ENCODE results near the gene TM7SF3.
"Not testable (repeated sequence)": the region's sequence is repeated elsewhere in the genome, so short reads cannot be mapped to it uniquely, and the experiment has no call there.

Gene TM7SF3

DNA sequence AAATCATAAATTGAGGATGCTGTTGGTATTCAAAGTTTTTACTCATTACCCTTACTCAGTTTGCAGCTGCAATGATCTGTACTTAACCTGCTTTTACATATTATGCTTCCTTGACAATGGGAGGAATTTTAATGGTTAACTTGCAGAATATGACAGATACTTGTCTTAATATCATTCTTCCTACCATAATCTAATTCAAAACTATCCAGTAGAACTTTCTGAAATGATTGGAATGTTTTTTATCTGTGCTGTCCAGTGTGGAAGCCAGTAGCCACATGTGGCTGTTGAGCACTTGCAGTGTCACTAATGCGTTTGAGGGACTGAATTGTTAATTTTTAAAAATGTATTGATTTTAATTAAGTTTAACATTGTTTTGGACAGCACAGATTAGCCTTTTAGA lies 52.4 kb downstream of the TM7SF3 start:
- no peaks in the 10 kb centered on the region for H3K27me3 ChIP-seq
- no peak overlapping the region for H3K27ac ChIP-seq
- H3K4me1 ChIP-seq: no peaks in the 10 kb centered on the region
- no peaks in the 10 kb centered on the region for H3K9me3 ChIP-seq
- no peak overlapping the region for H3K4me3 ChIP-seq
- TF ChIP-seq, protein P1, sequence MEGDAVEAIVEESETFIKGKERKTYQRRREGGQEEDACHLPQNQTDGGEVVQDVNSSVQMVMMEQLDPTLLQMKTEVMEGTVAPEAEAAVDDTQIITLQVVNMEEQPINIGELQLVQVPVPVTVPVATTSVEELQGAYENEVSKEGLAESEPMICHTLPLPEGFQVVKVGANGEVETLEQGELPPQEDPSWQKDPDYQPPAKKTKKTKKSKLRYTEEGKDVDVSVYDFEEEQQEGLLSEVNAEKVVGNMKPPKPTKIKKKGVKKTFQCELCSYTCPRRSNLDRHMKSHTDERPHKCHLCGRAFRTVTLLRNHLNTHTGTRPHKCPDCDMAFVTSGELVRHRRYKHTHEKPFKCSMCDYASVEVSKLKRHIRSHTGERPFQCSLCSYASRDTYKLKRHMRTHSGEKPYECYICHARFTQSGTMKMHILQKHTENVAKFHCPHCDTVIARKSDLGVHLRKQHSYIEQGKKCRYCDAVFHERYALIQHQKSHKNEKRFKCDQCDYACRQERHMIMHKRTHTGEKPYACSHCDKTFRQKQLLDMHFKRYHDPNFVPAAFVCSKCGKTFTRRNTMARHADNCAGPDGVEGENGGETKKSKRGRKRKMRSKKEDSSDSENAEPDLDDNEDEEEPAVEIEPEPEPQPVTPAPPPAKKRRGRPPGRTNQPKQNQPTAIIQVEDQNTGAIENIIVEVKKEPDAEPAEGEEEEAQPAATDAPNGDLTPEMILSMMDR (IDR thresholded peaks at IDR 0.05): no peak
- no peak for DNase-seq
- peaks cover 26 to 61% (median 37%) of the 10 kb centered on the region in 3 donors for H3K36me3 ChIP-seq
- intact Hi-C loops (cut with DNase I; ENCODE audit: low total_unique reads): no loop called here

DNA sequence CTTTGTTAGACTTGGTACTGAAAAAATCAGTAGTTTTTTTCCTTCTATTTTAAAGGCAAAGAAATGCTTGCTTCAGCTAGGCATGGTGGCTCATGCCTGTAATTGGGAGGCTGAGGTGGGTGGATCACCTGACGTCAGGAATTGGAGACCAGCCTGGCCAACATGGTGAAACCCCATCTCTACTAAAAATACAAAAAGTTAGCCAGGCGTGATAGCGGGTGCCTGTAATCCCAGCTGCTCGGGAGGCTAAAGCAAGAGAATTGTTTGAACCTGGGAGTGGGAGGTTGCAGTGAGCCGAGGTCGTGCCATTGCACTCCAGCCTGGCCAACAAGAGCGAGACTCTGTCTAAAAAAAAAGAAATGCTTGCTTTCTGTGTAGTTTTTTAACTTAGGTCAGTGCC lies 52.8 kb downstream of the TM7SF3 start:
- peaks cover 27 to 63% (median 39%) of the 10 kb centered on the region in 3 donors for H3K36me3 ChIP-seq
- H3K9me3 ChIP-seq; intact Hi-C loops (cut with DNase I; ENCODE audit: low total_unique reads); DNase-seq; H3K27me3 ChIP-seq; H3K4me1 ChIP-seq; H3K27ac ChIP-seq; H3K4me3 ChIP-seq: not testable (repeated sequence)

DNA sequence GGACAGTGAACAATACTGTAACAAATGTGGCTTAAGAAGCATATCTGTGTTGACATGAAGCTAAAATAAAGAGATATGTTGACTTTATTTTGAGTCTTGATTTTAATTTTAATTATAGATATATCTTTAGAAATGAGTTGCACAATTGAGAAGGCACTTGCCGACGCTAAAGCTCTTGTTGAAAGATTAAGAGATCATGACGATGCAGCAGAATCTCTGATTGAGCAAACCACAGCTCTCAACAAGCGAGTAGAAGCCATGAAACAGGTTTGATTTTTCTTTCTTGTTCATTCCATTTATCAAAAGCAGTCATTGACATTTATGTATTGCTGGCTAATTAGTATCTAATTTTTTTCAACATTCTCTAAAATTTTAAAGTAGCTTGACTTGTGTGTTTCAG lies 60.2 kb downstream of the TM7SF3 start:
- TF ChIP-seq, protein P1 (IDR thresholded peaks at IDR 0.05): no peak

DNA sequence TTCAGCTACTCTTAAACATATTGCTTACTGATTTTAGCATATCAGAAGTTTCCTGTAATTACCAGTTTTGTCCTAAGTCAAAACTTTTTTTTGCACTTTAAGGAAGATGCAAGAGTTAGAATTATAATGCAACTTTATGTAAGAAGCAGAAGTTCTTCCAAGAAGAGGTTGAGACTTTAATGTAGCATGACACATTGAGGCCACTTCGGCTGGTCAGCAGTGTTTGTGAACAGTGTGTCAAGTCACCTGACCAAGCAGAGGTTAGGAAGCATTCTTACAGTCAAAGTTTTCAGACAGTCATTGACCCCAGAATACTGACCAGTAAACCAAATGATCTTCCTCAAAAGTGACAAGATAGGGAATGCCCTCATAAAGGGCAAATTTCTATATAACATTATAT lies 60.7 kb downstream of the TM7SF3 start:
- H3K27me3 ChIP-seq: no peaks in the 10 kb centered on the region
- TF ChIP-seq, protein P1 (IDR thresholded peaks at IDR 0.05): no peak
- DNase-seq: peak in 1 of 2 donors; percentile 38
- intact Hi-C loops (cut with DNase I; ENCODE audit: low total_unique reads): no loop called here
- H3K9me3 ChIP-seq: peaks cover 0 to 8% (median 0%) of the 10 kb centered on the region in 3 donors
- peaks cover 19 to 33% (median 31%) of the 10 kb centered on the region in 3 donors for H3K36me3 ChIP-seq
- peaks cover 0 to 16% (median 4%) of the 10 kb centered on the region in 4 donors for H3K4me1 ChIP-seq
- H3K4me3 ChIP-seq: no peak overlapping the region
- H3K27ac ChIP-seq: no peak overlapping the region

More for the DNA sequence above, 60.2 kb downstream of the TM7SF3 start:
- peaks cover 0 to 2% (median 0%) of the 10 kb centered on the region in 3 donors for H3K9me3 ChIP-seq
- H3K4me1 ChIP-seq: peaks cover 0 to 16% (median 4%) of the 10 kb centered on the region in 4 donors
- no peak overlapping the region for H3K4me3 ChIP-seq
- no peak for DNase-seq
- H3K27me3 ChIP-seq: no peaks in the 10 kb centered on the region
- peaks cover 19 to 31% (median 30%) of the 10 kb centered on the region in 3 donors for H3K36me3 ChIP-seq
- H3K27ac ChIP-seq: no peak overlapping the region
- intact Hi-C loops (cut with DNase I; ENCODE audit: low total_unique reads): no loop called here

DNA sequence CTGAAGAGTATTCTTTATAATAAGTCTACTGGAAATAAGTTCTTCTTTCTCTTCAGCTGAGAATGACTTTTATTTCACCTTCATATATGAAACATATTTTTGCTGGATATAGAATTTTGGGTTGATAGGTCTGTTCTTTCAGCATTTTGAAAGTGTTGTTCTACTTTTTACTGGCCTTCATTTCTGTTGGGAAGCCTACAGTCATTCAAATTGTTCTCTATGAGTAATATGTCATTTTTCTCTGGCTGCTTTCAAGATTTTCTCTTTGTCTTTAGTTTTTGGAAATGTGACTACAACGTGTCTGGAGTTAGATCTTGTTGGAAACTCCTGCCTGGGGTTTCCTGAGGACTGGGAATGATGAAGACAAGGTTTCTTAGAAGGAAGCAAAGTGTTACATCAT lies 65.9 kb downstream of the TM7SF3 start:
- TF ChIP-seq, protein P1 (IDR thresholded peaks at IDR 0.05): no peak
- Histone ChIP-seq H3K9me3 (peaks cover 0 to 11% (median 0%) of the 10 kb centered on the region in 3 donors), H3K4me3 (no peak overlapping the region), H3K4me1 (peaks cover 0 to 17% (median 4%) of the 10 kb centered on the region in 4 donors), H3K27ac (no peak overlapping the region), H3K27me3 (no peaks in the 10 kb centered on the region), H3K36me3 (peaks cover 0 to 12% (median 0%) of the 10 kb centered on the region in 3 donors)
- intact Hi-C loops (cut with DNase I; ENCODE audit: low total_unique reads): no loop called here
- no peak for DNase-seq

DNA sequence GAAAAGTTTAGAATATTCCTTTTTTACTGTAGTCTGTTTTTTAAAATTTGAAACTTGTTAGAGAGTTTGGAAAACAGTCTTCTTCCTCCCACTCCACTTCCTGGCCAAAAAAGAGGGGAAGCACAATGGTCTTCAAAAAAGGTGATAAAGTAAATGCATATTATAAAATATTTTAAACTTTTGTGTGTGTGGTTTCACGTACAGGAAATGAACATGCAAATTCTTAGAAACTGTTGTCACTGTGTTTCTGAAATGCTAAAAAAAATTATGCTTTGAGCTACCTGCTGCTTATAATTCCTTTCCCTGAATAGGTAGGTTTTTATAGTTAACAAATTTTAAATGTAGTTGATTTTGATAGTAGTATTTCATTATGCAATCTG lies 73.0 kb downstream of the TM7SF3 start:
- Histone ChIP-seq H3K27ac (peak overlapping the region in 1 of 2 donors; percentile 23), H3K4me1 (peaks cover 0 to 47% (median 16%) of the 10 kb centered on the region in 4 donors), H3K27me3 (no peaks in the 10 kb centered on the region), H3K36me3 (no peaks in the 10 kb centered on the region), H3K4me3 (peak overlapping the region in 1 of 2 donors; percentile 69), H3K9me3 (no peaks in the 10 kb centered on the region)
- DNase-seq: no peak
- TF ChIP-seq, protein P1 (IDR thresholded peaks at IDR 0.05): no peak
- intact Hi-C loops (cut with DNase I; ENCODE audit: low total_unique reads): no loop called here
